Left lung (tissue), 10 donors: ENCODE results near the gene MRPS9. TPM values are rescaled to one million over a fixed set of nuclear protein-coding genes. Genes with fewer than 3 reads are reported as not detected.

ENCODE experiments used
- ATAC-seq: fragments of 200-7000 bp; cut with Tn5 transposase; one replicate; pipeline ENCODE4 v1.9.1; 2020; ENCODE audit warnings: moderate library complexity
- DNase-seq, 4 donors: peaks; one replicate each; pipeline ENCODE4 v3.0.0-alpha.2; 2013 to 2020
- H3K27ac ChIP-seq, 2 donors: fragments of 200-600 bp; sonication (generic) in 1 of 2; one replicate each; pipeline versions ENCODE4 v1.5.0 to v1.8.0; 2020 to 2021
- H3K27me3 ChIP-seq, 2 donors: fragments of 200-600 bp; sonication (generic) in 1 of 2; one replicate each; pipeline versions ENCODE4 v1.5.0 to v1.8.0; 2020 to 2021
- H3K36me3 ChIP-seq, 2 donors: fragments of 200-600 bp; sonication (generic) in 1 of 2; one replicate each; pipeline versions ENCODE4 v1.5.0 to v1.8.0; 2020 to 2021
- H3K4me1 ChIP-seq, 2 donors: fragments of 200-600 bp; one replicate each; pipeline ENCODE4 v1.8.0; 2021
- H3K4me3 ChIP-seq, 2 donors: fragments of 200-600 bp; sonication (generic) in 1 of 2; one replicate each; pipeline versions ENCODE4 v1.5.0 to v1.8.0; 2020 to 2021; ENCODE audit warnings: mild to moderate bottlenecking in 1 of 2
- H3K9me3 ChIP-seq, 2 donors: fragments of 200-600 bp; sonication (generic) in 1 of 2; one replicate each; pipeline versions ENCODE4 v1.5.0 to v1.8.0; 2020 to 2021
- intact Hi-C, 2 donors: fragments of 100-400 bp; cut with DNase I; formaldehyde crosslinking; loops; one replicate each; pipeline versions ENCODE4 v1.11.2 to v1.14.2; 2022
- polyA plus RNA-seq, 6 donors: library from polyadenylated mRNA; unstranded; fragments of 120-200 nt; gene quantifications; one replicate each; pipeline ENCODE4 v1.2.1, GENCODE V29; 2013; ENCODE audit not compliant: insufficient read length in 6 of 6
- total RNA-seq, 2 donors: library from RNA; stranded (reverse); fragmentation: NEBNext Ultra II Directional; extraction: Animal tissue kit (Norgen Biotek cat#: 25700); gene quantifications; one replicate each; pipeline ENCODE4 v1.2.1, GENCODE V29; 2021
- TF ChIP-seq, protein P1 (sequence below), 2 donors: fragments of 200-600 bp; sonication (generic) in 1 of 2; IDR thresholded peaks; one replicate each; pipeline versions ENCODE4 v1.5.0 to v1.8.0; 2021; ENCODE audit warnings: antibody characterized with exemption in 2 of 2
- donor health status: DM: no; HTN: yes; CAD: no.
- donor health status: DM: no; HTN: no; CAD: no.

MRPS9 gene
- total and polyA plus RNA-seq, 8 donors: 14.3 to 45.0 (median 39.0) TPM

DNA sequence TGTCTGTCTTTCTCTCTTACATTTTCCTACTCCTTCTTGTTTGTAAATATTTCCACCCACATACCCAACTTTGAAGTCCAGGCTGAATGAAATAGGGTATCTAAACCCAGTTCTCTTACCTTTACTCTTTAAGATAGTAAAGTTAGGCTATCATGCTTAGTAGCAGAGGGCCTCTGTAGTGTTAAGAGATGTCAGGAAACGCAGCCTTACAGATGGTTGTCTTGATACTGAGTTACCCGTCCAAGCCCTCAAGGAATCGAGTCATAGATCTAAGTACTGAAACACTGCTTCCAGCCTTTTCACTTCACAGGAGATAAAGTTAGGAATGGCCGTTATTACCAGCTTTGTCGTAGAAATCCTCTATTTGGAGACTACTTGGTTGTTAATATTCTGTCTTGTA lies 24.3 kb downstream of the MRPS9 start:
- TF ChIP-seq, protein P1, sequence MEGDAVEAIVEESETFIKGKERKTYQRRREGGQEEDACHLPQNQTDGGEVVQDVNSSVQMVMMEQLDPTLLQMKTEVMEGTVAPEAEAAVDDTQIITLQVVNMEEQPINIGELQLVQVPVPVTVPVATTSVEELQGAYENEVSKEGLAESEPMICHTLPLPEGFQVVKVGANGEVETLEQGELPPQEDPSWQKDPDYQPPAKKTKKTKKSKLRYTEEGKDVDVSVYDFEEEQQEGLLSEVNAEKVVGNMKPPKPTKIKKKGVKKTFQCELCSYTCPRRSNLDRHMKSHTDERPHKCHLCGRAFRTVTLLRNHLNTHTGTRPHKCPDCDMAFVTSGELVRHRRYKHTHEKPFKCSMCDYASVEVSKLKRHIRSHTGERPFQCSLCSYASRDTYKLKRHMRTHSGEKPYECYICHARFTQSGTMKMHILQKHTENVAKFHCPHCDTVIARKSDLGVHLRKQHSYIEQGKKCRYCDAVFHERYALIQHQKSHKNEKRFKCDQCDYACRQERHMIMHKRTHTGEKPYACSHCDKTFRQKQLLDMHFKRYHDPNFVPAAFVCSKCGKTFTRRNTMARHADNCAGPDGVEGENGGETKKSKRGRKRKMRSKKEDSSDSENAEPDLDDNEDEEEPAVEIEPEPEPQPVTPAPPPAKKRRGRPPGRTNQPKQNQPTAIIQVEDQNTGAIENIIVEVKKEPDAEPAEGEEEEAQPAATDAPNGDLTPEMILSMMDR (IDR thresholded peaks at IDR 0.05): no peak
- Histone ChIP-seq H3K4me3 (no peak overlapping the region), H3K36me3 (no peaks in the 10 kb centered on the region), H3K27me3 (no peaks in the 10 kb centered on the region), H3K27ac (no peak overlapping the region), H3K9me3 (no peaks in the 10 kb centered on the region), H3K4me1 (no peaks in the 10 kb centered on the region)
- intact Hi-C loops: no loop called here
- ATAC-seq (no peak), DNase-seq (no peak)

DNA sequence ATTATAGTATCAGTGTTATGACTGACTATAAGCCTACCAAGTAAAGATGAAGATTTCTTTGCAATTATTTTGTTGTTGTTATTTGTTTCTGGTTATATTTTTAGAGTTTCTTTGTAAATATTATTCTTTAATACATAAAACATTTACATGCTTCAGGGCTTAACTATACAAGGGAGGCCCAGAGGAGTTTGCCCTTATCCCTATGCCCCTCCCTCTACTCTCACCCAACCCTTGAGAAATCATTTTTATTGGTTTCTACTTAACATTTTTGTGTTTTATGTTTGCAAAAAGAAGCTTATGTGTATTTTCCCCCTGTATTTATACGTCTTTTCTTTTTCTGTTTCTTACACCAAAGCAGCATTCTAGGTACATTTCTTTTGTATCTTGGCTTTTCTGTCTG lies 30.5 kb downstream of the MRPS9 start:
- ATAC-seq (no peak), DNase-seq (no peak)
- no peaks in the 10 kb centered on the region for H3K27me3 ChIP-seq
- no peak overlapping the region for H3K4me3 ChIP-seq
- no peaks in the 10 kb centered on the region for H3K36me3 ChIP-seq
- H3K9me3 ChIP-seq: no peaks in the 10 kb centered on the region
- H3K4me1 ChIP-seq: no peaks in the 10 kb centered on the region
- TF ChIP-seq, protein P1 (IDR thresholded peaks at IDR 0.05): no peak
- H3K27ac ChIP-seq: no peak overlapping the region
- intact Hi-C loops: no loop called here

DNA sequence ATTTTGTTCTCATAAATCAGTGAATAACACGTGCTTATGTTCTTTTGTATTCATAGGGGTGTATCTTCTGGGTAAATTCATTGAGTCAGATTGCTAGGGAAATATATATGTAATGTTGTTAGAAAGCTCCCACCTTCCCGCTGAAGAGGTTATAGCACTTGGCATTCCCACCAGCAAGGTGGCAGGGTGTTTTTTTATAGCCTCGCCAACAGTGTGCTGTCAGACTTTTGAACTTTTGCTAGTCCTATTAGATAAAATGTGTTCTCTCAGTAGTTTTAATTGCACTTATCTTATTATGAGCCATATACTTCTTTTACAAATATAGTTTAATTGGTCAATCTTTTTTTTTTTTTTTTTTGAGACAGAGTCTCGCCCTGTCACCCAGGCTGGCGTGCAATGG lies 31.0 kb downstream of the MRPS9 start:
- H3K27me3 ChIP-seq: no peaks in the 10 kb centered on the region
- ATAC-seq (no peak), DNase-seq (no peak)
- H3K4me3 ChIP-seq: no peak overlapping the region
- TF ChIP-seq, protein P1 (IDR thresholded peaks at IDR 0.05): no peak
- no peaks in the 10 kb centered on the region for H3K36me3 ChIP-seq
- intact Hi-C loops: no loop called here
- no peak overlapping the region for H3K27ac ChIP-seq
- H3K4me1 ChIP-seq: no peaks in the 10 kb centered on the region
- H3K9me3 ChIP-seq: no peaks in the 10 kb centered on the region

DNA sequence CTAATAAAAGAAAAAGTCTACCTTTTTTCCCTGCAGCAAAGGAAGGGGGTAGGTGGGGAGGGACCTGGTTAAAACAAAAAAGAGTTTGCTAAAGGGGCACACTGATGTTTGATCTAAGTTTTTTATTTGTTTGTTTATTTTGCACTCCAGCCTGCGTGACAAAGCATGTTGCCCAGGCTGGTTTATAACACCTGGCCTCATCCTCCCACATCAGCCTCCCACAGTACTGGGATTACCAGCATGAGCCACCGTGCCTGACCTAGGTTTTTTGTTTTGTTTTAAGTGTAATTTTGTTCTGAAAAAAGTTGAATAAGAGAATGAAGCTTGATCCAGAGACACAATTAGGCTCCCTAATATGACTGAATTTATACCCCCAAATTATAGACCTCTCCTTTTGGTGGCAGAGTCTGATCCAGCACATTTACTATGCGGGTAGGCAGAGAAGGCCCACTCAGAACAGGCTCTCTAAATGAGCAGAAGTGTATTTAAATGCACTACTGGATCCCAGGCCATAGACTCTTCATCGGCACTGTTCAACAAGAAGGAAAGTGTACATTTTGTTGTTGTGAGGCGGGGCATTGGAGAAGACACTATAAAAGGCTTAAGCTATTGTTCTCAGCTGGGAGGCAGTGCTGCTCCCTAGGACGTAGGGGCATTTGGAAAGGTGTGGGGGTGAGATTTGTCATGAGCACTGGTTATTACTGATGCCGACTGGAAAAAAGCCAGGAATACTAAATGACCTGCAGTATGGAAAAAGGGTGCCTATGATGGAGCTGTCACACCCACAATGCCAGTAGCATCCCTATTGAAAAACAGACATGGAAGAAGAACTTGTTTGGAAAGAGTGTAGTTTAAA lies 32.4 kb downstream of the MRPS9 start:
- H3K36me3 ChIP-seq: no peaks in the 10 kb centered on the region
- no peaks in the 10 kb centered on the region for H3K4me1 ChIP-seq
- no peaks in the 10 kb centered on the region for H3K27me3 ChIP-seq
- ATAC-seq: no peak
- H3K27ac ChIP-seq: no peak overlapping the region
- H3K4me3 ChIP-seq: no peak overlapping the region
- TF ChIP-seq, protein P1 (IDR thresholded peaks at IDR 0.05): no peak
- intact Hi-C loops: no loop called here
- H3K9me3 ChIP-seq: no peaks in the 10 kb centered on the region
- no peak for DNase-seq

DNA sequence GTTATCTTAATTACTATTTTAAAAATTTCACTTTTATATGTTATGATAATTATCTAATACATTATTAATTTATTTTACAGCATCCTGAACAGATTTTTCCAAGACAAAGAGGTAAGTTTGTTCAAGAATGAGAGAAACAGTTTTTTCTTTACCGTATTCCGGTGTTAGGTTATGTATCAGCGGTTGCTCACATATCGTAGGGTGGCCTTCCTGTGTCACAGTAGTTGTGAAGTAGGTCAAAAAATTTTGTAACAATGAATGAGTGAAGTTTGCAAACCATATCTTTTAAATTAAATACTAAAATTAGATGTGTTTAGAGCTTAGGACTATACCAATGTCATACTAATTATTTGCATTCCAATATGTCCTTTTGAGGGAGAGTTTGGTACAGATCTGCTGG lies 33.5 kb downstream of the MRPS9 start:
- H3K36me3 ChIP-seq: no peaks in the 10 kb centered on the region
- intact Hi-C loops: no loop called here
- TF ChIP-seq, protein P1 (IDR thresholded peaks at IDR 0.05): no peak
- DNase-seq: no peak
- H3K4me3 ChIP-seq: no peak overlapping the region
- H3K9me3 ChIP-seq: no peaks in the 10 kb centered on the region
- no peak for ATAC-seq
- H3K27me3 ChIP-seq: no peaks in the 10 kb centered on the region
- no peaks in the 10 kb centered on the region for H3K4me1 ChIP-seq
- no peak overlapping the region for H3K27ac ChIP-seq
